ENCODE results near the gene RAB40C.

DNA sequence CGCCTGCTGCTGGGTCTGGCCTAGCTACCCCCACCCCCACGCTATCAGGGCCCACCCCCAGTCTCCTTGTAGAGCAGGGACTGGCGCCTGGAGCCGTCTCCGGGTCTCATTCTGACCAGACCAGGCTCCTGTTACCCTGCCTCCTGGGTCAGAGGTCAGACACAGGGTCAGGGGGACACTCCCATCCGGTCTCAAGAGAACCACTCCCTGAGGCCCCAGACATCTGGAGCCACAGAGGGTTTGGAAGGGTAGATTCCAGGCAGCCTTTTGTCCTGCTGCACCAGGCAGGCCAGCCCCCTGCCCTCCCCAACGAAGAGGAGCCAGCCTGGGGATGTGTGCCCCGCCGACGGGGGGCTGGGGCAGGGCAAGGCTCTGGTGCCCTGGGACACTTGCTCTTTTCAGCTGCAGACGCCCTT lies 40.0 kb downstream of the RAB40C start:
- TF ChIP-seq, protein P1, sequence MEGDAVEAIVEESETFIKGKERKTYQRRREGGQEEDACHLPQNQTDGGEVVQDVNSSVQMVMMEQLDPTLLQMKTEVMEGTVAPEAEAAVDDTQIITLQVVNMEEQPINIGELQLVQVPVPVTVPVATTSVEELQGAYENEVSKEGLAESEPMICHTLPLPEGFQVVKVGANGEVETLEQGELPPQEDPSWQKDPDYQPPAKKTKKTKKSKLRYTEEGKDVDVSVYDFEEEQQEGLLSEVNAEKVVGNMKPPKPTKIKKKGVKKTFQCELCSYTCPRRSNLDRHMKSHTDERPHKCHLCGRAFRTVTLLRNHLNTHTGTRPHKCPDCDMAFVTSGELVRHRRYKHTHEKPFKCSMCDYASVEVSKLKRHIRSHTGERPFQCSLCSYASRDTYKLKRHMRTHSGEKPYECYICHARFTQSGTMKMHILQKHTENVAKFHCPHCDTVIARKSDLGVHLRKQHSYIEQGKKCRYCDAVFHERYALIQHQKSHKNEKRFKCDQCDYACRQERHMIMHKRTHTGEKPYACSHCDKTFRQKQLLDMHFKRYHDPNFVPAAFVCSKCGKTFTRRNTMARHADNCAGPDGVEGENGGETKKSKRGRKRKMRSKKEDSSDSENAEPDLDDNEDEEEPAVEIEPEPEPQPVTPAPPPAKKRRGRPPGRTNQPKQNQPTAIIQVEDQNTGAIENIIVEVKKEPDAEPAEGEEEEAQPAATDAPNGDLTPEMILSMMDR (IDR thresholded peaks at IDR 0.05; ENCODE audit: low read depth, low read length) = no peak
- no peak for TF ChIP-seq EZH2phosphoT487 (IDR thresholded peaks at IDR 0.05; ENCODE audit: low read depth)
